Duodenal mucosa (tissue), 2 donors: ENCODE measurements around the gene ACER2.

Experiments
- H3K27ac ChIP-seq: one replicate; pipeline ENCODE4 v1.7.0; 2013; ENCODE audit warnings: low read depth, low read length
- H3K27me3 ChIP-seq, 2 donors: one replicate each; pipeline ENCODE4 v1.7.0; 2013; ENCODE audit warnings: low read length in 2 of 2, control low read depth in 1 of 2; ENCODE audit not compliant: insufficient read depth in 2 of 2, control insufficient read depth in 1 of 2
- H3K36me3 ChIP-seq, 2 donors: one replicate each; pipeline ENCODE4 v1.7.0; 2013; ENCODE audit warnings: low read length in 2 of 2, control low read depth in 1 of 2; ENCODE audit not compliant: insufficient read depth in 2 of 2, control insufficient read depth in 1 of 2
- H3K4me1 ChIP-seq, 2 donors: one replicate each; pipeline ENCODE4 v1.7.0; 2013; ENCODE audit warnings: low read length in 2 of 2, control low read depth in 1 of 2; ENCODE audit not compliant: insufficient read depth in 2 of 2, control insufficient read depth in 1 of 2
- H3K4me3 ChIP-seq, 2 donors: one replicate each; pipeline ENCODE4 v1.7.0; 2013; ENCODE audit warnings: low read length in 2 of 2, low read depth in 1 of 2
- H3K9ac ChIP-seq, 2 donors: one replicate each; pipeline ENCODE4 v1.7.0; 2013; ENCODE audit warnings: low read length in 2 of 2, low read depth in 1 of 2
- H3K9me3 ChIP-seq, 2 donors: one replicate each; pipeline ENCODE4 v1.7.0; 2013; ENCODE audit warnings: low read length in 2 of 2, control low read depth in 1 of 2; ENCODE audit not compliant: control insufficient read depth in 1 of 2

The ACER2 gene

GRCh38 chr9:19408693-19409400 lies at the start of gene ACER2:
TSS of gene ACER2 (plus strand) at chr9:19409009. CDS start at chr9:19409085, 76 bp downstream.
- H3K36me3 ChIP-seq = no peaks in the 10 kb centered on the region
- peak within 1 kb of the TSS; percentile 92 to 95 for H3K4me3 ChIP-seq
- H3K4me1 ChIP-seq = peaks cover 17 to 21% of the 10 kb centered on the region in 2 donors
- peak within 1 kb of the TSS; percentile 84 to 88 for H3K9ac ChIP-seq
- peak within 1 kb of the TSS; percentile 30 for H3K27ac ChIP-seq
- H3K9me3 ChIP-seq = peaks cover 1 to 3% of the 10 kb centered on the region in 2 donors
- H3K27me3 ChIP-seq = no peaks in the 10 kb centered on the region

- Histone ChIP-seq H3K27me3 (no peaks in the 10 kb centered on the region), H3K4me1 (no peaks in the 10 kb centered on the region), H3K9me3 (no peaks in the 10 kb centered on the region), H3K27ac (no peak overlapping the region), H3K36me3 (peaks cover 19 to 56% of the 10 kb centered on the region in 2 donors), H3K9ac (no peak overlapping the region), H3K4me3 (no peak overlapping the region)
These were observed 39.7 kb upstream of the ACER2 start for GRCh38 chr9:19369107-19369506.

GRCh38 chr9:19371942-19372341 lies 36.9 kb upstream of the ACER2 start:
- no peaks in the 10 kb centered on the region for H3K9me3 ChIP-seq
- H3K27ac ChIP-seq = no peak overlapping the region
- no peak overlapping the region for H3K9ac ChIP-seq
- H3K36me3 ChIP-seq = peaks cover 43 to 68% of the 10 kb centered on the region in 2 donors
- H3K27me3 ChIP-seq = no peaks in the 10 kb centered on the region
- peaks cover 0 to 1% of the 10 kb centered on the region in 2 donors for H3K4me1 ChIP-seq
- H3K4me3 ChIP-seq = no peak overlapping the region

- no peak overlapping the region for H3K27ac ChIP-seq
- peaks cover 49 to 73% of the 10 kb centered on the region in 2 donors for H3K36me3 ChIP-seq
- H3K27me3 ChIP-seq = no peaks in the 10 kb centered on the region
- H3K4me1 ChIP-seq = peaks cover 5 to 8% of the 10 kb centered on the region in 2 donors
- no peak overlapping the region for H3K4me3 ChIP-seq
- H3K9ac ChIP-seq = no peak overlapping the region
- no peaks in the 10 kb centered on the region for H3K9me3 ChIP-seq
These were observed 36.2 kb upstream of the ACER2 start for GRCh38 chr9:19372567-19372966.

- H3K4me1 ChIP-seq = peaks cover 14 to 17% of the 10 kb centered on the region in 2 donors
- no peak overlapping the region for H3K4me3 ChIP-seq
- H3K36me3 ChIP-seq = peaks cover 56 to 77% of the 10 kb centered on the region in 2 donors
- no peaks in the 10 kb centered on the region for H3K9me3 ChIP-seq
- no peak overlapping the region for H3K27ac ChIP-seq
- no peak overlapping the region for H3K9ac ChIP-seq
- no peaks in the 10 kb centered on the region for H3K27me3 ChIP-seq
These were observed 35.3 kb upstream of the ACER2 start for GRCh38 chr9:19373527-19373926.

- no peaks in the 10 kb centered on the region for H3K27me3 ChIP-seq
- H3K4me3 ChIP-seq = no peak overlapping the region
- H3K4me1 ChIP-seq = peaks cover 22 to 23% of the 10 kb centered on the region in 2 donors
- no peak overlapping the region for H3K27ac ChIP-seq
- H3K9me3 ChIP-seq = no peaks in the 10 kb centered on the region
- peaks cover 55 to 61% of the 10 kb centered on the region in 2 donors for H3K36me3 ChIP-seq
- no peak overlapping the region for H3K9ac ChIP-seq
These were observed 33.3 kb upstream of the ACER2 start for GRCh38 chr9:19375538-19375937.

GRCh38 chr9:19376931-19377330 lies 31.9 kb upstream of the ACER2 start:
- peaks cover 48 to 54% of the 10 kb centered on the region in 2 donors for H3K36me3 ChIP-seq

GRCh38 chr9:19378164-19378563 lies 30.6 kb upstream of the ACER2 start:
- H3K4me1 ChIP-seq = peaks cover 23 to 29% of the 10 kb centered on the region in 2 donors
- no peak overlapping the region for H3K27ac ChIP-seq
- H3K27me3 ChIP-seq = no peaks in the 10 kb centered on the region
- peaks cover 44 to 54% of the 10 kb centered on the region in 2 donors for H3K36me3 ChIP-seq
- H3K4me3 ChIP-seq = peak overlapping the region; percentile 87 to 93
- H3K9ac ChIP-seq = peak overlapping the region; percentile 82 to 87
- H3K9me3 ChIP-seq = no peaks in the 10 kb centered on the region

More at GRCh38 chr9:19376931-19377330, 31.9 kb upstream of the ACER2 start:
- Histone ChIP-seq H3K4me3 (peak overlapping the region in 1 of 2 donors; percentile 36), H3K27ac (no peak overlapping the region), H3K9me3 (no peaks in the 10 kb centered on the region), H3K4me1 (peaks cover 23 to 29% of the 10 kb centered on the region in 2 donors), H3K9ac (peak overlapping the region; percentile 3 to 87), H3K27me3 (no peaks in the 10 kb centered on the region)

GRCh38 chr9:19378647-19379046 lies 30.2 kb upstream of the ACER2 start:
- H3K4me1 ChIP-seq = peaks cover 23 to 29% of the 10 kb centered on the region in 2 donors
- peak overlapping the region; percentile 87 to 93 for H3K4me3 ChIP-seq
- peaks cover 44 to 51% of the 10 kb centered on the region in 2 donors for H3K36me3 ChIP-seq
- H3K27me3 ChIP-seq = no peaks in the 10 kb centered on the region
- no peaks in the 10 kb centered on the region for H3K9me3 ChIP-seq
- no peak overlapping the region for H3K27ac ChIP-seq
- peak overlapping the region; percentile 82 to 87 for H3K9ac ChIP-seq

GRCh38 chr9:19379283-19379682 lies 29.5 kb upstream of the ACER2 start:
- Histone ChIP-seq H3K4me1 (peaks cover 23 to 29% of the 10 kb centered on the region in 2 donors), H3K9me3 (no peaks in the 10 kb centered on the region), H3K27ac (peak overlapping the region; percentile 86), H3K27me3 (no peaks in the 10 kb centered on the region), H3K9ac (peak overlapping the region; percentile 82 to 87), H3K36me3 (peaks cover 42 to 45% of the 10 kb centered on the region in 2 donors), H3K4me3 (peak overlapping the region; percentile 87 to 93)
